ENCODE data around the gene KREMEN1. TPM values are rescaled to one million over a fixed set of nuclear protein-coding genes. Genes with fewer than 3 reads are reported as not detected.

The KREMEN1 gene
- total RNA-seq, 6 donors from 2014 or later, result 8.4 to 24.3 (median 15.9) TPM

DNA sequence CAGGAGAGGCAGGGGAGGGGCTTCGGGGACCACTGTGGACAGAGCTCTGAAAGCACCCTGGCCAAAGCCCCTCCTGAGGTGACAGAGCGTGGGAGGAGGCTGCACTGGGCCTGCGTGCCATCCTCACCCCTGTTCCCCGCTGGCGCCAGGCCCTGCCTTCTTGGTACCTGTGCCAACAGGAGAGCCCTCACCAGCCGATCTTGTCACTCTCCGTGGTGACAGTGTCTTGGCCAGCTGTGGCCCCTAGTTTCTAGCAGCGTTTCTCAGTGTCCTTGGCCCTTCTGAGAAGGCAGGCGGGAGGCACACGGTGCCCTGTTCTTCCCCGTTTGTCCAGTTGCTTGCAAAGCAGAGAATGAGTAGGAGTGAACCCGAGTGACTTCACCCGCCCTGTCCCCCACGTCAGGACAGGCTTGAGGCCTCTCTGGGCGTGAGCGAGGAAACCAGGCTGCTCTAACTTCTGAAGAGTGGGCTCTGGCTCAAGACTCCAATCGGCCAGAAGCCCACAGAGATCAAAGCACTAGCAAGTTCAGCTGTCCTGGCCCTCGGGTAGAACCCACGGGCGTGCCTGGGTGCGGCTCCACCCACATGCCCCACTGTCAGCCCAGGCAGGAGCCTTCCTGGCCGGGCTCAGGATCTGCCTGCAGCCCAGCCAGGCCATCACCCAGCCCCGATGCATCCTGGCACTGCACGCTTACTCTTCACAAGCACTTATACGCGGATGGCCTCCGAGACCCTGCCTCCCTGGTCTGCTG is 72.7 kb downstream of the KREMEN1 start:
- no peak overlapping the region for H3K4me3 ChIP-seq
- 70 to 76% methylated on average over 13 to 21 of the region's 27 CpGs for WGBS, 2 donors
- H3K27me3 ChIP-seq, result no peaks in the 10 kb centered on the region
- DNase-seq, result peak in 1 of 2 donors; percentile 70
- H3K4me1 ChIP-seq, result peaks cover 5 to 24% (median 9%) of the 10 kb centered on the region in 4 donors
- H3K9me3 ChIP-seq, result no peaks in the 10 kb centered on the region
- ATAC-seq (ENCODE audit: low FRiP score in 2 of 2), result no peak
- no peak for TF ChIP-seq POLR2A (IDR thresholded peaks at IDR 0.05)
- no peak for TF ChIP-seq CTCF (IDR thresholded peaks at IDR 0.05)
- TF ChIP-seq EP300 (IDR thresholded peaks at IDR 0.05), result no peak
- TF ChIP-seq POLR2AphosphoS5 (IDR thresholded peaks at IDR 0.05), result no peak
- peaks cover 0 to 15% (median 4%) of the 10 kb centered on the region in 4 donors for H3K36me3 ChIP-seq
- H3K27ac ChIP-seq, result peak overlapping the region in 2 of 4 donors; percentile 18 to 56

DNA sequence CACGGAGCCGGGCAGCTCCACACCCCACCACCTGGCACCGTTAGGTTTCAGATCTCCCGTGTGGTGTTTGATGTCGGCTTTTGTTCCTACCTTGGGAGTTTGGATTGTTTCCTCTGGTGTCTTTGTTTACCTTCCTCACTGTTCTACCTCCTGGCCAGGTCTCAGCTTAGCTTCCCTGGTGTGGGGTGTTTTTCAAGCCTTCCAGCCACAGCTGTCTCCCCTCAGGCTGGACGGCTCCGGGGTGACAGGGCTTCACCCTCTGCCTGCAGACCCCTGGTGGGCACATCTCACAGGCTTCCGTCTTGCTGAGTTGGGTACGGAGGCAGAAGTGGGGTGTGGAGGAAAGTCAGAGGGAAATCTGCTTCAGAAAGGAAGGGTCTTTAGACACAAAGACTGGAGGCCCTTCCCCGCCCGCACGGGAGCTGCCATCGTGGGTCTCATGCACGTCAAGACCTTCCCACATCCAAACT is 73.3 kb downstream of the KREMEN1 start:
- DNase-seq (no peak), ATAC-seq (ENCODE audit: low FRiP score in 2 of 2) (no peak)
- Histone ChIP-seq H3K4me1 (peaks cover 5 to 19% (median 8%) of the 10 kb centered on the region in 4 donors), H3K27ac (peak overlapping the region in 2 of 4 donors; percentile 18 to 56), H3K27me3 (no peaks in the 10 kb centered on the region), H3K36me3 (peaks cover 0 to 15% (median 4%) of the 10 kb centered on the region in 4 donors), H3K4me3 (no peak overlapping the region), H3K9me3 (no peaks in the 10 kb centered on the region)
- no peak for TF ChIP-seq EP300 (IDR thresholded peaks at IDR 0.05)
- TF ChIP-seq CTCF (IDR thresholded peaks at IDR 0.05), result no peak
- TF ChIP-seq POLR2AphosphoS5 (IDR thresholded peaks at IDR 0.05), result no peak
- 86% methylated on average over 14 of the region's 14 CpGs for WGBS, 2 donors

DNA sequence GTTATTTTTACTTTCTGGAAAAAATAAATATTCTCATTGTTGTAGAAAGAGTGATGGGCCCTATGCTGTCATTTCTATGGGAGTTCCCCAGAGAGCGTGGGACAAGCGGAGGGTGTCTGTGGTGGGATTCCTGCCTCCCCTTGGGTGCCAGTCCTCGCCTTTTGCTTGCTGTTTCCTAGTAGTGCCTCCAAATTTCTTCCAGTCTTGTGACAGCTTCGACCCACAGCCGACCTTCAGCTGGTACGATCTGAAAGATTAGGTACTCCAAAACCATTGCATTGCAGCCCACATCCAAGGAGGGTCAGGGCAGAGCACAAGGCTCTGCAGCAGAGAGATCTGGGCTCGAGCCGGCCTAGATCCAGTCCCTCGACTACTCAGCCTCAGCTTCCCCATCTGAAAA is 73.9 kb downstream of the KREMEN1 start:
- Histone ChIP-seq H3K27ac (no peak overlapping the region), H3K9me3 (no peaks in the 10 kb centered on the region), H3K27me3 (no peaks in the 10 kb centered on the region), H3K4me1 (peaks cover 5 to 19% (median 9%) of the 10 kb centered on the region in 4 donors), H3K4me3 (no peak overlapping the region), H3K36me3 (peaks cover 0 to 9% (median 4%) of the 10 kb centered on the region in 4 donors)
- ATAC-seq (ENCODE audit: low FRiP score in 2 of 2) (no peak), DNase-seq (no peak)
- WGBS, 2 donors, result 87 to 92% methylated on average over 9 of the region's 9 CpGs
- TF ChIP-seq EP300 (IDR thresholded peaks at IDR 0.05) (no peak), POLR2AphosphoS5 (IDR thresholded peaks at IDR 0.05) (no peak), CTCF (IDR thresholded peaks at IDR 0.05) (no peak), POLR2A (IDR thresholded peaks at IDR 0.05) (no peak)

DNA sequence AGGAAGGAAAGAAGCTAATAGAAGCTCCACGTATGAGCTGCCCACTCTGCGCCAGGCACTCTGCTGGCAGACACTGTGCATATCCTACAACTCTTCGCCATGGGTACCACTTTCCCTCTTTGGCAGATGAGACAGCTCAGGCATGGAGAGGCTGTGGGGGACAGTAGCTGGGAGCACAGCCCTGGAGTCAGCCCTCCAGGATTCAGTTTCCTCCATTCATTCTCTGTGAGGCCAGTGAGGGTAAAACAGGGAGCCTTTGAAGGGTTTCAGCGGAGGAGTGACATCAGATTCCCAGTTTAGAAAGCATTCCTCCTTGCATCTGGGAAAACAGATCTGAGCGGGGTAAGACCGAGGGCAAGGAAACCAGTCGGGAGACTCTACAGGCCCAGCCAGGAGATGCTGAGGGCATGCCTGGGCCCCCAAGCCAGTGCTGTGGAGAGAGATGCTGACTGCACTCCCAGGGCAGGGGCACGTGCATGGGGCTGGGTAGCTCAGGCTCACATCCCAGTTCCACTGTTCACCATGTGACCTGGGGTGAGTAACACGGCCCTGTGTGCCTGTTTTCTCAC is 74.6 kb downstream of the KREMEN1 start:
- Histone ChIP-seq H3K27me3 (no peaks in the 10 kb centered on the region), H3K4me3 (no peak overlapping the region), H3K27ac (no peak overlapping the region), H3K36me3 (peaks cover 0 to 3% (median 1%) of the 10 kb centered on the region in 4 donors), H3K4me1 (peaks cover 12 to 25% (median 16%) of the 10 kb centered on the region in 4 donors), H3K9me3 (no peaks in the 10 kb centered on the region)
- ATAC-seq (ENCODE audit: low FRiP score in 2 of 2) (no peak), DNase-seq (no peak)
- TF ChIP-seq CTCF (IDR thresholded peaks at IDR 0.05), result no peak
- 88 to 96% methylated on average over 8 to 9 of the region's 9 CpGs for WGBS, 2 donors

Data from upper lobe of left lung (tissue), 6 donors.